IMR-90 (cell line): ENCODE results near the gene MAP2. TPM values are rescaled to one million over a fixed set of nuclear protein-coding genes. Genes with fewer than 3 reads are reported as not detected.

Source experiments
- ATAC-seq: fragments of 200-7000 bp; cut with Tn5 transposase; 2 replicates; pipeline ENCODE4 v1.9.1; 2020; ENCODE audit warnings: low read depth, mild to moderate bottlenecking, moderate library complexity
- BruUV-seq: library from RNA; stranded (reverse); fragments of 400-500 nt; replicated peaks from 2 replicates; lab custom pipeline; 2021; lab: Mats Ljungman, UMichigan
- CTCF ChIA-PET: fragments of 300-600 bp; formaldehyde crosslinking; extraction: SDS; loops from one replicate; lab custom pipeline; 2021; ENCODE audit warnings: antibody characterized with exemption; lab: Yijun Ruan, JAX
- POLR2A ChIA-PET: fragments of 300-600 bp; sonication (Branson Sonifier 250); formaldehyde crosslinking; loops from one replicate; lab custom pipeline; 2022; ENCODE audit warnings: antibody characterized with exemption; ENCODE audit not compliant: unreplicated experiment; lab: Charles Lee
- DNase-seq: peaks from one replicate; pipeline ENCODE4 v3.0.0; 2013
- H2AFZ ChIP-seq: replicated peaks from 2 replicates; pipeline ENCODE3; 2013; ENCODE audit warnings: low read length, mild to moderate bottlenecking; ENCODE audit not compliant: poor library complexity
- H2AK5ac ChIP-seq: 2 replicates; pipeline ENCODE4 v1.6.1; 2013; ENCODE audit warnings: low read depth, low read length, inconsistent platforms
- H2AK9ac ChIP-seq: replicated peaks from 2 replicates; pipeline ENCODE3; 2013; ENCODE audit warnings: mild to moderate bottlenecking, low read depth, low read length, moderate library complexity; ENCODE audit not compliant: poor library complexity
- H2BK120ac ChIP-seq: 2 replicates; pipeline ENCODE4 v1.6.1; 2013; ENCODE audit warnings: low read depth, low read length, inconsistent platforms
- H2BK15ac ChIP-seq: 3 replicates; pipeline ENCODE4 v1.6.1; 2013; ENCODE audit warnings: low read depth, low read length, inconsistent platforms
- H2BK20ac ChIP-seq: 2 replicates; pipeline ENCODE4 v1.6.1; 2013; ENCODE audit warnings: low read depth, mild to moderate bottlenecking, inconsistent platforms, low read length, moderate library complexity
- H2BK5ac ChIP-seq: 2 replicates; pipeline ENCODE4 v1.6.1; 2013; ENCODE audit warnings: mild to moderate bottlenecking, low read depth, low read length, inconsistent platforms; ENCODE audit not compliant: poor library complexity, severe bottlenecking
- H3K14ac ChIP-seq: replicated peaks from 2 replicates; pipeline ENCODE4 v1.6.1; 2013; ENCODE audit warnings: low read depth, low read length, inconsistent platforms
- H3K18ac ChIP-seq: 2 replicates; pipeline ENCODE4 v1.6.1; 2013; ENCODE audit warnings: low read depth, low read length, control low read depth
- H3K23ac ChIP-seq: 2 replicates; pipeline ENCODE4 v1.6.1; 2013; ENCODE audit warnings: low read depth, low read length, inconsistent platforms
- H3K27ac ChIP-seq: 2 replicates; pipeline ENCODE4 v1.5.1; 2013; ENCODE audit warnings: mild to moderate bottlenecking, control low read depth, low read length; ENCODE audit not compliant: insufficient read depth
- H3K27me3 ChIP-seq: 2 replicates; pipeline ENCODE4 v1.6.1; 2013; ENCODE audit warnings: low read length; ENCODE audit not compliant: control insufficient read depth, insufficient read depth
- H3K36me3 ChIP-seq: 2 replicates; pipeline ENCODE4 v1.6.1; 2013; ENCODE audit warnings: low read length, mixed read lengths; ENCODE audit not compliant: control insufficient read depth, insufficient read depth
- H3K4ac ChIP-seq: 2 replicates; pipeline ENCODE4 v1.6.1; 2013; ENCODE audit warnings: low read depth, low read length, inconsistent platforms
- H3K4me1 ChIP-seq: 2 replicates; pipeline ENCODE4 v1.6.1; 2013; ENCODE audit warnings: low read length, mixed read lengths; ENCODE audit not compliant: control insufficient read depth, insufficient read depth
- H3K4me2 ChIP-seq: 2 replicates; pipeline ENCODE4 v1.6.1; 2013; ENCODE audit warnings: low read depth, mild to moderate bottlenecking, control low read depth, low read length, moderate library complexity
- H3K4me3 ChIP-seq: 2 replicates; pipeline ENCODE4 v1.5.1; 2013; ENCODE audit warnings: low read depth, mild to moderate bottlenecking, control low read depth, low read length, moderate library complexity; ENCODE audit not compliant: insufficient read depth
- H3K56ac ChIP-seq: 2 replicates; pipeline ENCODE4 v1.6.1; 2013; ENCODE audit warnings: low read length, inconsistent platforms; ENCODE audit not compliant: insufficient read depth; ENCODE audit errors: extremely low read depth
- H3K79me1 ChIP-seq, 2 experiments: 2 replicates each; pipeline ENCODE4 v1.6.1; 2013; ENCODE audit warnings: low read length in 2 of 2, inconsistent platforms in 1 of 2, low read depth in 1 of 2
- H3K9ac ChIP-seq: 2 replicates; pipeline ENCODE4 v1.6.1; 2013; ENCODE audit warnings: low read depth, low read length, control low read depth
- H3K9me1 ChIP-seq: 2 replicates; pipeline ENCODE4 v1.6.1; 2013; ENCODE audit warnings: low read length, inconsistent platforms; ENCODE audit not compliant: insufficient read depth
- H3K9me3 ChIP-seq: 2 replicates; pipeline ENCODE4 v1.6.1; 2013; ENCODE audit warnings: low read length; ENCODE audit not compliant: control insufficient read depth, insufficient read depth
- H4K20me1 ChIP-seq: 2 replicates; pipeline ENCODE4 v1.6.1; 2013; ENCODE audit warnings: low read length, inconsistent platforms; ENCODE audit not compliant: insufficient read depth
- H4K5ac ChIP-seq: 2 replicates; pipeline ENCODE4 v1.6.1; 2013; ENCODE audit warnings: mild to moderate bottlenecking, low read depth, low read length, control low read depth
- H4K8ac ChIP-seq, 2 experiments: 2 replicates each; pipeline ENCODE4 v1.6.1; 2013; ENCODE audit warnings: low read depth in 2 of 2, low read length in 2 of 2, control low read depth in 1 of 2, inconsistent platforms in 1 of 2
- H4K91ac ChIP-seq: 2 replicates; pipeline ENCODE4 v1.6.1; 2013; ENCODE audit warnings: low read depth, low read length, inconsistent platforms; ENCODE audit not compliant: insufficient read depth
- CEBPB ChIP-seq: IDR thresholded peaks from 2 replicates; pipeline ENCODE4 v1.6.1; 2012; ENCODE audit warnings: low read depth, low read length, improper control_type of control experiment
- SMC3 ChIP-seq: fragments of 150-350 bp; IDR thresholded peaks from 2 replicates; pipeline ENCODE4 v1.6.1; 2016; ENCODE audit warnings: low read depth, mild to moderate bottlenecking, antibody characterized with exemption, low read length, moderate library complexity
- dilution Hi-C: fragments of 300-500 bp; cut with HindIII; formaldehyde crosslinking; loops from one replicate; pipeline ENCODE4 v1.14.3; 2018; ENCODE audit warnings: low sequenced_read_pairs; ENCODE audit not compliant: unreplicated experiment
- in situ Hi-C: fragments of 300-500 bp; cut with MboI; formaldehyde crosslinking; loops from 3 replicates; pipeline ENCODE4 v1.14.3; 2019; ENCODE audit warnings: low sequenced_read_pairs, inconsistent platforms, mixed read lengths
- intact Hi-C: fragments of 100-400 bp; cut with micrococcal nuclease; formaldehyde crosslinking; loops from 2 replicates; pipeline ENCODE4 v1.10.0; 2022
- polyA plus RNA-seq, 3 experiments: library from polyadenylated mRNA; depleted of rRNA; stranded (reverse); fragments of >200 nt; gene quantifications; 2 replicates each; pipeline ENCODE4 v1.2.3, GENCODE V29; 2012; ENCODE audit warnings: low replicate concordance in 1 of 3
- total RNA-seq: library from RNA; depleted of rRNA; stranded (reverse); fragments of >200 nt; gene quantifications from 2 replicates; pipeline ENCODE4 v1.2.3, GENCODE V29; 2012

The MAP2 gene
- total and polyA plus RNA-seq, 2 of the 4 experiments (the other 2 are of a cell fraction), result 0.29 to 0.36 TPM

GRCh38 chr2:209768557-209768956 is 344.7 kb downstream of the MAP2 start:
- POLR2A ChIA-PET, result no interaction called here
- in situ Hi-C loops, result no loop called here
- H2BK20ac ChIP-seq, result no peak overlapping the region
- no peak overlapping the region for H3K27ac ChIP-seq
- H2BK5ac ChIP-seq, result no peak overlapping the region
- CTCF ChIA-PET, result no interaction called here
- peaks cover 5% of the 10 kb centered on the region; the same call in 1 of the 2 replicates for H3K9me3 ChIP-seq
- no peaks in the 10 kb centered on the region for H3K79me1 ChIP-seq
- H3K4me3 ChIP-seq, result no peak overlapping the region
- no peak for TF ChIP-seq SMC3
- peak; percentile 62; the same call in 1 of the 2 replicates for TF ChIP-seq CEBPB
- no peak overlapping the region for H2AFZ ChIP-seq
- H3K9ac ChIP-seq, result no peak overlapping the region
- H3K4me1 ChIP-seq, result no peaks in the 10 kb centered on the region
- intact Hi-C loops, result no loop called here
- H4K5ac ChIP-seq, result no peak overlapping the region
- no peak overlapping the region for H2AK9ac ChIP-seq
- no peak overlapping the region for H2AK5ac ChIP-seq
- no peak overlapping the region for H4K8ac ChIP-seq
- H3K4me2 ChIP-seq, result no peak overlapping the region
- H2BK120ac ChIP-seq, result no peak overlapping the region
- H3K18ac ChIP-seq, result no peak overlapping the region
- H3K14ac ChIP-seq, result no peak overlapping the region
- no peaks in the 10 kb centered on the region for H3K9me1 ChIP-seq
- H3K36me3 ChIP-seq, result no peaks in the 10 kb centered on the region
- no peaks in the 10 kb centered on the region for H3K27me3 ChIP-seq
- H3K23ac ChIP-seq, result no peak overlapping the region
- BruUV-seq, result no TSS peak
- H4K91ac ChIP-seq, result no peak overlapping the region
- no peak overlapping the region for H3K4ac ChIP-seq
- dilution Hi-C loops, result no loop called here
- H3K56ac ChIP-seq, result no peak overlapping the region
- no peaks in the 10 kb centered on the region for H4K20me1 ChIP-seq
- no peak overlapping the region for H2BK15ac ChIP-seq
- DNase-seq (no peak), ATAC-seq (no peak)
